WI38 (cell line): ENCODE results near the gene SPTLC1.
"Not testable (repeated sequence)": the region's sequence is repeated elsewhere in the genome, so short reads cannot be mapped to it uniquely, and the experiment has no call there.

Source experiments
- H3K4me3 ChIP-seq: 2 replicates; pipeline ENCODE4 v1.5.1; 2011; ENCODE audit warnings: low read depth, mild to moderate bottlenecking, control low read depth, low read length
- CTCF ChIP-seq: IDR thresholded peaks from 2 replicates; pipeline ENCODE4 v1.5.1; 2012; ENCODE audit warnings: low read depth, mild to moderate bottlenecking, control low read depth, low read length

Gene SPTLC1

GRCh38 chr9:92003308-92004044, 111.7 kb downstream of the SPTLC1 start:
- H3K4me3 ChIP-seq: no peak overlapping the region
- no peak for TF ChIP-seq CTCF

- not testable (repeated sequence) for H3K4me3 ChIP-seq
Observed at GRCh38 chr9:92001948-92002347, 113.3 kb downstream of the SPTLC1 start.

GRCh38 chr9:92001244-92001643, 114.0 kb downstream of the SPTLC1 start:
- TF ChIP-seq CTCF: no peak
- no peak overlapping the region for H3K4me3 ChIP-seq

GRCh38 chr9:91995000-91995655, 120.1 kb downstream of the SPTLC1 start:
- TF ChIP-seq CTCF: no peak
- H3K4me3 ChIP-seq: no peak overlapping the region

- no peak for TF ChIP-seq CTCF
Observed at GRCh38 chr9:91994422-91994821, 120.8 kb downstream of the SPTLC1 start.

GRCh38 chr9:91992461-91993041, 122.7 kb downstream of the SPTLC1 start:
- TF ChIP-seq CTCF: no peak
- peak overlapping the region; percentile 43; the same call in 1 of the 2 replicates for H3K4me3 ChIP-seq

More at GRCh38 chr9:91994422-91994821, 120.8 kb downstream of the SPTLC1 start:
- H3K4me3 ChIP-seq: no peak overlapping the region

- TF ChIP-seq CTCF: no peak
- H3K4me3 ChIP-seq: peak overlapping the region; percentile 43
Observed at GRCh38 chr9:91991721-91992341, 123.4 kb downstream of the SPTLC1 start.
